GM18907 (cell line): ENCODE results near the gene GRIP2.
"Not testable (repeated sequence)": the region's sequence is repeated elsewhere in the genome, so short reads cannot be mapped to it uniquely, and the experiment has no call there.

Experiments used
- ATAC-seq: cut with Tn5 transposase; IDR thresholded peaks from one replicate; pipeline ENCODE4 v1.9.1; 2021; ENCODE audit warnings: mild to moderate bottlenecking, moderate library complexity; ENCODE audit not compliant: unreplicated experiment

The GRIP2 gene

DNA sequence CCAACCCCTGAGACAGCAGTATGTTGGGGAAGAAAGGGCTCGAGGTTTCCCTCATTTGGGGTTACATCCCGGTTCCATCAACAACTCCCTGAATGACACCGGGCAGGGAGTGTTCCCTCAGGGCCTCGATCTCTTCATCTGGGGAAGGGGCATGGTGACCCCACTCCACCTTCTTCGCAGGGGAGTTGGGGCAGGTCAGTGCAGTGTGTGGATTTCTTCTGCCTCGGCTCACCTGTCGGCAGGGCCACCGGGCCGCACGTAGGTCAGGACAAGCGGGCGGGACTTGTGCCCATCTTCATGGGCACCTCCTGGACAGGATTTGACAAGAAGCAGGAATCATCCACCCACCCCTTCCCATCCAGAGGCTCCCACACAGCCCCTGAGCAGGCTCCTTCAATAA lies 17.4 kb downstream of the GRIP2 start:
- no peak for ATAC-seq

DNA sequence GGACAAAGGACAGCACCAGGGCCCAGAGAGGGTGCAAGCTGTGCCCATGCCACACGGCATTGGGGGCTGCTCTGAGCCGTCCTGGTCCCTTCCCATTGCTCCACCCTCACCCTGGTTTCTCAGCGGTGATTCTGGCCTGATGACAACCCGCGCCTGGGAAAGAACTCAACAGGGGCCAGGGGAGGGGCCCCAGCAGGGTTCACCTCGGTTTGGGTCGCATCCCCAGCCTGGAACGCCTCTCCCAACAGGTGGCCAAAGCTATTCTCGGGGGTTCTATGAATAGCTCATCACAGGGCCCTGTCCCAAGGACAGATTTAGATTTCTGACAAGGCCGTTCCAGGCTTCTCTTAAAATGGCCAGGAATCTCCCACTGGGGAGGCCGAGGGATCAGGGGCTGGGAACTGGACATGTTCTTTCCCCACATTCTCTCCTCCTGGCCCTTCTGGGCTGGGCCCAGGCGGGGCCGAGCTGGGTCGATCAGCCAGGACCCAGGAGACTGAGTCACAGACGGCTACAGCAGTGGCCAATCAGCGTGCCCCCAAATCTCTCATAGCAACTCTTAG lies 17.9 kb downstream of the GRIP2 start:
- ATAC-seq, result no peak

DNA sequence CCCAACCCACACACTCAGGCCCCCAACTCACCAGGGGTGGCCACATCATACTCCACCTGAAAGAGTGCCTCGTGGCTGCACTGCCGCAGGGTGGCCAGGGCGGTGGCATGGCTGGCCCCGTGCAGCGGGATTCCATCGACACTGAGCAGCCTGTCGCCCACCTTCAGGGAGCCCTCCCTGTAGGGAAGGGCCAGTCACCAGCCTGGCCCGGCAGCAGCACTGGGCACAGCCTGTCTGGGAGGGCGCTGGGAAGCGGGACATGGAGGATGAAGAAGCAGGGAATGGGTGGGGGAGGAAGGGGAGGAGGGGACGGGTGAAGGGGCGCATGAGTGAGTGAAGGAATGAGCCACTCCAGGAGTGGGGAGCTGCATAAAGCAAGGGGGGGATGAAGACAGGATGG lies 18.5 kb downstream of the GRIP2 start:
- no peak for ATAC-seq

DNA sequence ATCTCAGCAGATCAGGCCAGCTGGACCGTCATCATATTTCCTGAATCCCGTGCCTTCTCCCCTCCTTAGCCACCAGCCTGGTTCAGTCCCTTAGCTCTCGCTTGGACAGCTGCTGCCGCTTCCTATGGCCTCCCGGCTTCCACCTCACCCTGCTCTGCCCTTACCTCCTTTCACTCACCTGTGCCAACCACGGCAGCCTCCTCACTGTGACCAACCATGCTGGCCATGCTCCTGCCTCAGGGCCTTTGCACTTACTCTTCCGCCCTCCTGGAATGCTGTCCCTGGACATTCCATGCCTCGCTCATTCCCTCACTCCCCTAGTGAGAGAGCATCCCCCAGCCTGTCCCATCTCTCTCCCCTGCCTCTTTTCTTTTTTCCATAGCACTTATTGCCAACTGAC lies 19.2 kb downstream of the GRIP2 start:
- ATAC-seq, result no peak

DNA sequence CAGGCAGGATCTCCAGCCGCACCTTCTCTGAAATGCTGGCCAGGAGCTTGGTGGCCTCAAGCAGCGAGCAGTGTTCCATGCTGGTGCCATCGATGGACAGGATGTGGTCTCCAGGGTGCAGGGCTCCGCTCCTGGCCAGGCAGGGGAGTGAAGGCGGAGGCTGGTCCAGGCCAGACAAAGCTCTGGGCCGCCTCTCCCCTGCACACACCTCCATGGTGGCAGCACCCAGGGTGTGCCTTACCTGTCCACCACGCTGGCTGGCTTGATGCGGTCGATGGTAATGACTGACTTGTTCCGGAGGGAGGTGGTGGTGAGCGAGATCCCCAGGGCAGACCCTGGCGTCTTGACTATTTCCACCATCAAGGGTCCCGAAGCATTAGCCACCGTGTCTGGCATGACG lies 20.0 kb downstream of the GRIP2 start:
- no peak for ATAC-seq

DNA sequence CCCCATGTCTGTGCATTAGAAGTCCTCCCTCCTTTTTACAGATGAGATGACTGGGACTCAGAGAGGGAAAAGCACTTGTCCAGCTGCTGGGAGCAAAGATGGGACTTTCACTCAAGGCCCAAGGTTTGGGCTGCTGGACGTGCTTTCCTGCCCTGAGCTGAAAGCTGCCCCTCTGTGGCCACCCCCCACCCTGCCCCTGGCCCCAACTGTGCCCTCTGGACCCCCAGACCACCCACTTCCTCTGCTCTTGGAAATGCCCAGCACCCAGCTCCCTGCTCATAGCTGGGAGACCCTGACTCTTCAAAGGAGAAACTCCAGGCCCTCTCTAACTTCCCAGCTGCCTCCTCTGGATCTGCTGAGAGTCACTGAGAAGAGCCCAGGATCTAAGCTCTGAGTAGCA lies 20.7 kb downstream of the GRIP2 start:
- ATAC-seq, result no peak

DNA sequence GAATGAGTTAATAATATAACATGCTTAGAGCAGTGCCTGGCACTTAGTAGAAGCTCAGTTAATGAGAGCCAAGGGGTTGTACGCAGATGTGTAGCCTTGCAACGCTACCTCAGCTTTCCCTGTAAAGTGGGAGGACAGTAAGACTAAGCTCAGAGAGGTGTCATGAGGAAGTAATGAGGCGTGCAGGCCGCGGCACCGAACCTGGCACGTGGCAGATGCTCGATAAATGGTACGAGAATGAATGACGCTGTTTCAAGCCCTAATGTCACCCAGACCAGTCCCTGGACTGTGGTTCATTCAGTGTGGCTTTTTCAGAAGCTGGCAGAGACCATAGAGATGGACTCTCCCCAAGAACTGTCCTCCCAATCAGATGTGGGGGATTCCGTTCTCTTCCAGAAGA lies 21.2 kb downstream of the GRIP2 start:
- ATAC-seq, result no peak

DNA sequence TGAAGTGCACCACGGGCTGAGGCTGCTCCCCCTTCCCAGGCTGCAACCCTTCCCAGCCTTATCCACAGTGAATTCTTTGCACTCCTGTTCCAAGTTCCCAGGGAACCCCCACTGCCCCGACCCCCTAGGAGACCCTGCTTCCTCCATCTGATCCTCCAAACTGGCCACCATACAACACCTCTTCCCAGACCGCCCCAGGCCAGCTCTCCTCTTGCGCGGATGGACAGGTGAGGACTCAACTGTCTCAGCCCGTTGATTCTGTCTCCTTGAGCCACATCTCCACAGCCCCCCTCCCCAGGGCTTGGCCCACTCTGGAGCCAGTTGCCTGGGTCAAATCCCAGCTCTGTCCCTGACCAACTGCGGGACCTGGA lies 21.7 kb downstream of the GRIP2 start:
- ATAC-seq, result no peak

DNA sequence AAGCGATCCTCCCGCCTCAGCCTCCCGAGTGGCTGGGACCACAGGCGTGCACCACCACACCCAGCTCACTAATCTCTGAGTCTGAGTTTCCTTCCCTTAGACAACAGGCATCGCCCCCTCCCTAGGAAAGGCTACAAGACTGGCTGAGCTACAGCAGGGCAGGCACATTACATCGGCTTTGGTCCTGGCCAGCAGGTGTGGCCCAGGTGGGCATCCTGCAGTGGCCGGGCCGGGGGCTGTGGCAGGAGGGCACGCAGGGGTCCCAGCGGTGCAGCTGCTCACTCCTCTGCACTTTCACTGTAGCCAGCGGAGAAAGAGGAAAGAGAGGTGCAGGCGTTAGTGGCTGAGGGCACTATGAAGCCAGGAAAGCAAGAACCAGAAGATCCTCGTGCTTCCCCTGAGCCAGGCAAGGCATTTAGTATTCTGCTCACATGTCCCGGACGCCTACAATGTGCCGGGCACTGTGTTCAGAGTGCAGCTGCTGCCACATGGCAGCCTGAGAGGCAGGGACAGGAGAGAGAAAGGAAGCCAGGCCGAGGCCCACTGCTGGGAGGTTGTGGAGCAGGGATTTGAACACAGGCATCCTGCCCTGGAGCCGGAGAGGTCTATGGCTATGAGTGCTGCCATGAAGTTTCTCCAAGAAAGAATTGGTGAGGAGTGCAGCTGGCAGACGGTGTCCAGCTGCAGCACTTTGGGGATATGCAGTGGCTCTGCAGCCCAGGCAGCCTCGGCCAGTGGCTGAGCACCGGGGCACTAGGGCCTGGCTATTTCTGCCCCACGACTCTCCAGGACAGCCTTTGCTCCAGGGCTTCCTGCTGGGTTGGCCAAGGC lies 22.3 kb downstream of the GRIP2 start:
- no peak for ATAC-seq

DNA sequence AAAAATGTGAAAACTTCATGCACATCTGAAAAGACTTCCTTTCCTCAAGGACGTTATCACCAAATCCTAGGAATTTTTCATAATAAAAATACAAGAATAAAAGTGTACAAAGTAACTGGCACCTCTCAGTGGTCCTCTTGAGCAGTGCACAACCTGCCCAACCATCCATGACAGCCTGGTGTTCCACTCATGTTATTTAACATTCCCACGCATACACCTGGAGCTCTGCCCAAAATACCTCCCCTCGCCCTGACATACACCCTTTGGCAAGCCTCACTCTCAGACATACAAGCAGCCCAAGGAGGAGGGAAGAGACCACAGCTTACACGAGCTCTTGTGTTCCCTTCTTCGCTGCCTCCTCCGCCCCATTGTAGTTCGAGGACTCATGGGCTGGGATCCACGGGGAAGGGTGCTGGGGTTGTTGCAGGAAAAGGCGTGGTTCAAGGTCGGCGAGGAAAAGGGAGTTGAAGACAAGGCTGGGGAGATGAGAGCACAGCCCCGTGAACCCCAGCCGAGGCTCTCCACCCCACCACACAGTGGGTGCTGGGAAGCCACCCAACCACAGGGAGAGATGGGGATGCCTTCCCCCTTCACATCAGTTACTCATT lies 23.3 kb downstream of the GRIP2 start:
- ATAC-seq, result no peak

DNA sequence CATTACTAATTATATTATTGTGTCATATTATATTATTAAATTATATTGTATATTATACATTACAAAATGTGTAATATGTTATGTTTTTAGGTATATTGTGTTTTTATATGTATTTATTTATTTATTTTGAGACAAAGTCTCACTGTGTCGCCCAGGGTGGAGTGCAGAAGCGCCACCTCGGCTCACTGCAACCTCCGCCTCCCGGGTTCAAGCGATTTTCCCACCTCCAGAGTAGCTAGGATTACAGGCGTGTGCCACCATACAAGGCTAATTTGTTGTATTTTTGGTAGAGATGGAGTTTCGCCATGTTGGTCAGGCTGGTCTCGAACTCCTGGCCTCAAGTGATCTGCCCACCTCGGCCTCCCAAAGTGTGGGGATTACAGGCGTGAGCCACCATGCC lies 24.6 kb downstream of the GRIP2 start:
- not testable (repeated sequence) for ATAC-seq

DNA sequence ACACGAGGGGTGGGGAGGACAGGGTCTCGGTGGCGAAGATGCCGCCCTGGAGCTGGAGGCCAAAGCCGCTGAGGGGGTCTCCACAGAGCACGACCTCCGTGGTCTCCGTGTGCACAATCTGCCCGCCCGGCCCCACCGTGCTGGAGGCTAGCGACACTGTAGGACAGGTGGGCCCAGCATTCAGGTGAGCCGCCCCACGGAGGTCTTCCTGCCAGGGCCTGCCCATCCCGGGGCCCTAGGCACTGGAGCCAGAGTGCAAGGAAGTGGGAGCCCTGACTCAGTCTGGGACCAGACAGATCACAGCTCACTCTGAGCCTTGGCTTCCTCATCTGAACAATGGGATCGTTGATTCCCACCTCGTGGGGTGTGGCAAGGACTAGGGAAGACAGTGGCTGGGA lies 25.8 kb downstream of the GRIP2 start:
- no peak for ATAC-seq

DNA sequence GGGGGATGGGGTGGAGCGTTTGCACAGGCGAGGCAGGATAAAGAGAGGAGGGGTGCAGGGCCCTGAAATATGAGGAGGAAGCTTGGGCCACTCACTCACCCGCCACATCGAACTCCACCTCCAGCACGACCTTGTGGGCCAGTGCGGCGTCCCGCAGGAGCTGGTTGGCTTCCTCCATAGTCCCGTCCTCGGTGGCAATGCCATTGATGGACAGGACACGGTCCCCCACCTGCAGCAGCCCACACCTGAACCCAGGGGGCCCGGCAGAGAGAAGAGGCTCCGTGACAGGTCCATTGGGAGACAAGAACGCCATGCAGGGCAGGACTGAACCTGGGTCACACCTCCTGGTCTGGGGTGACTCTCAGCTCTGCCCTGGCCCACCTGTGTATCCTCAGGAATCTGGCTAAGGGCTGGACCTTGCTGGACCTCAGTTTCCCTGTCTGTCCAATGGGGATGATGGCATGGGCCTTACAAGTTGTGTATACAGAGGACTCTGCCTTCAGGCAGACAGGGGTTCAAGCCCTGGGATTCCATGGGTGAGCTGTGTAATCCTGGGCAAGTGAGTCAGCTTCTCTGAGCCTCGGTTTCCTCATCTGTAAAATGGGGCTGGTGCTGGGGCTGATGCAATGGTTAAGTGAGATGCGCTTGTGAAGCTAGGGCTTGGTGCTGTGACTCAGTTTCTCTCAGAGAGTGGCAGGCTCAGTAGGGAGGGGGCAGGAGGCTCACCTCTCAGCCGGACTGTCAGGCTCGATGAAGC lies 26.4 kb downstream of the GRIP2 start:
- ATAC-seq, result no peak

DNA sequence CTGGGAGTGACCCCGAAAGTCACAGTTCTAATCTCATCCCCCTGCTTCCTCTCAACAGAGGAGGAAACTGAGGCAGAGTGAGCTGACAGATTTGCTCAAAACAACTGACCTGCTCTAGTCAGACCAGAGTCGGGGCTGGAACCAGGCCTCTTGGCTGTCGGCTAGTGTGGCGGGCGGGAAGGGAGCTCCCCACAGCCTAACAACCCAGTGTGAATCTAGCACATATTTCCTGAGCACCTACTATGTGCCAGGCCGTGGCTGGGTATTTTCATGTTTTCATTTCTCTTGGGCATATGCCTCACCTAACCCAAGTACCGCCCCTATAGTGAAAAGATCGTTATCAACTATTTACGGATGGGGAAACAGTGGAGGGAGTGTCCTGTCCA lies 27.2 kb downstream of the GRIP2 start:
- no peak for ATAC-seq

DNA sequence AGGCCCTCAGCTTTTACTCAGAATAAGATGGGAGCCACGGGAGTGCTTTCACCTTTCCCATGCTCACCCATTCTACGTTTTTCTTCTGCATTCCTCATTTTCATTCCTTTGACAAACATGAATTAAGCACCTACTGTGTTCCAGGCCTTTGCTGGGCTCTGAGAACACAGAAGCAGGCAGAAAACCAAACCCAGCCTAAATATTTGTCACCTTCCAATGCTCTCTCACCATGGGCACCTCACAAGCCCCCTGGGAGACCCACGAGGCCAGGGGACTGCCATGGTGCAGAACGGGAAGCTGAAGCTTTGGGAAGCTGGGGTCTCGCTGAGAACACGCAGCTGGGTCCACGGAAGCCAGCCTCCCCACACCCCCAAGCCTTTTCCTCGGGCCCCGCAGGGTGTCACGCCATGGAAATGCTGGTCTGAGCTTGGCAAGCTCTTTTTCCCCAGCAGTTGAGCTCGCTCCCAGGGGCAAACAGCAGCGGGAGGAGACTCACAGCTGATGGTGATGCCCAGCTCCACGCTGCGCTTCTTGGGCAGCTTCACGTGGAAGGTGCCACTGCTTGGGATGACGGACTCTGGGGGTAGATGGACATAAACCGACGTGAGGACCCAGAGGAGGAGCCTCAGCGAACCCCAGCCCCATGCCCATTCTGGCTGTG lies 27.7 kb downstream of the GRIP2 start:
- no peak for ATAC-seq

DNA sequence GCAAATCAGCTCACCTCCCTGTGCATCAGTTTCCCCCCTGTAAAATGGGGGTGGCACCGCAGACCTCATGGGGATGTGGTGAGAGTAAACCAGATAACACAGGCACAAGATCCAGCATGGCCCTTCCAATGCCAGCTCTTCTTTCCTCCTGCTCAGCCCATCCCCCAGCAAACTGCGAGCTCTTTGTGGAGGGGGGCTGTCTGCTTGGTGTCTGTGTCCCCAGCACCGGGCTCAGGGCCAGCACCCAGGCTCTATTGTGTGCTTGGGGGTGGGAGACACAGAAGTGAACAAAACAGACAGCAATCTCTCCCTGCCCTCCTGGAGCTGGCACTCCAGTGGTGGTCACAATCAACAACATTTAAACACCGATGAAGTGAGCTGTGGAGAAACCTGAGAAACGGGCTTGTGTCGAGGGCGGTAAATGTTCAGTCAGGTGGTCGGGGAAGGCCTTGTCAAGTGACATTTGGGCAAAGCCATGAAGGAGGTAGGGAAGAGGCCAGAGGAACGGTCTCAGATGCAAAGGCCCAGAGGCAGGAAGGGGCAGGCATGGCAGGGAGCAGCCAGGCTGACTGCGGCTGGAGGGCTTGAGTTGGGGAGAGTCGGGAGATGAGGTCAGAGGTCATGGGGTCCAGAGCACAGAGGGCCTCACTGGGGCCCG lies 28.4 kb downstream of the GRIP2 start:
- ATAC-seq, result no peak

DNA sequence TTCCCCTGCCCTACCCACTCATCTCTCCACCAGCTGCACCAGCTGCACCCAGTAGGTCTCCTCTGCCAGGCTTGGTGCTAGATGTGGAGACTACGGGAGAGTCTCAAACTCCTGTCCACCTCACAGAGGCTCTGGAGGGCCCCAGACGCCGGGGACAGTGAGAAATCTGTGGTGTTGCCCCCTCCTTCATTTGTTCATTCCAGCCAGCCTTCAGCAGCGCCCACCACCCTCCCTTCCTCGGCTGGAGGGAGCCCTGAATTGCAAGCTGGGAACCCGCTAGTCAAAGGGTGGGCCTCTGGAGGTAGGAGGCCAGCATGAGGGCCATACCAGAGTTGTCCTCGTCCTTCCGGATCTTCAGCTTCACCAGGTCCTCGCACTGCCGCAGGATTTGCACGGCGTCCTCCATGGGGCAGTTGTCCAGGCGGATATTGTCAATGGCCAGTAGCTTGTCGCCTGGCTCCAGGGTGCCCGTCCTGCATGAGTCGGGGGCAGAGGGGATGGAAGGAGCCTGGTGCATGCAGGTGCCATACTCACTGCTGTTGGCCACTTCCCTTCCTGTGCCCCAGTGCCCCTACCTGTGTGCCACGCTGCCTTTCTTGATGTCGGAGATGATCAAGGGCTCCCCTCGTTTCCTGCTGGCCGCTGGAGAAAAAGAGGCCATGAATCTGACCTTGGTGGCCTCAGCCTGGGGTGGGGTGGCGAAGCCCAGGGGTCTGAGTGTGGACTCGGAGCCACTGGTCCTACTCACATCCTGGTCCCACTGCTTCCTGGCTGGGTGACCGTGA lies 29.1 kb downstream of the GRIP2 start:
- ATAC-seq, result no peak

DNA sequence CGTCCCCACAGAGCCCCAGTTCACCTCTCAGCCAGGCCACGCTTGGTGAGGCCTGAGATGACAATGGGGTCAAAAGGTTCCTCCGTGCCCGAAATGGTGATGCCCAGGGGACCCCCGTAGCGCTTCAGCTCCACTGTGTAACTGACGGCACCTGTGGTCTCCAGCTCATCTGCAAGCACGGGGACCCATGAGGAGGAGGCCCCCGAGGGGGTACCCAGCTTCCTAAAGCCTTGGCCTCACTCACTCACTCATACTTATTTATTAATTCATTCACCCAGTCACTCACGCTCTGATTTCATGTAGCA lies 30.4 kb downstream of the GRIP2 start:
- no peak for ATAC-seq

DNA sequence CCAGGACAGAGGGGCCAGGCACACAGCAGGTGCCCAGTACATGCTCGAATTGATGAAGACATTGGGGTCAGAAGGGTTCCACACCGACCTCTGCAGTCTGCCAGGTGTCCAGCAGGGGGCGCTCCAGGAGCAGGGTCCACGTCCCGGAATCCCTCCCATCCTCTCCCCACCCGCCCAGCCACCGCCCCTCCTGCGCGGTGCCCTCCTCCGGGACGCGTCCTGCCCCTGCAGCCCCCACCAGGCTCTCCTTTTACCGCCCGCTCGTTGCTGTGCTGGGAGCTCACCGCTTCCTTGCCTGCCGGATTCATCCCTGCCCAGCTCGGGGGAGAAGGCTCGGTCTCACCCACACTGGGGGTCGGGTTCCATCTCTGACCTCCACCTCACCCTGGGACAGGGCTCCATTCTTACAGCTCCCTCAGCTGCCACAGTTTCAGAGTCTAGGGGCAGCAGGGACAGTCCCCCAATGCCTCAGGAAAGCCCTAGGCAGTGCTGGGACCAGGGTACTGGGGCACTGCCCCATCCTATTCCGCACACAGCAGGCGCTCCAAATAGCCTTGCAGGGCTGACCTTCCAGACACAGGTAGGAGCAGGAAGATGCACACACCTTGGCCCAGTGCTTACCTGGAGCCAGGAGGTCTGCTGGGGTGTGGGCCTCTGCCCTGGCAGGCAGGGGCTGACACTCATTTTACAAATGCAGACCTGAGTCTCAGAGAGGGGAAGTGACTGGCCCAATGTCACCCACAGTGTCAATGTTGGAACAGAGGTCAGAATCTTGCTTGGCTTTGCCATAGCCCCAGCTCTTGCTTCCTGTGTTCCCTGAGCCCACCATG lies 31.0 kb downstream of the GRIP2 start:
- ATAC-seq, result peak; percentile 49
